GM19240 (cell line): Measurements from ENCODE around the gene APOBEC3G.
A peak's percentile ranks its signal among the peaks of the same experiment; 100 is the strongest.

Source experiments
- DNase-seq: peaks from one replicate; pipeline ENCODE4 v3.0.0; 2011; ENCODE audit warnings: low spot score; ENCODE audit not compliant: insufficient read length

APOBEC3G gene

DNA sequence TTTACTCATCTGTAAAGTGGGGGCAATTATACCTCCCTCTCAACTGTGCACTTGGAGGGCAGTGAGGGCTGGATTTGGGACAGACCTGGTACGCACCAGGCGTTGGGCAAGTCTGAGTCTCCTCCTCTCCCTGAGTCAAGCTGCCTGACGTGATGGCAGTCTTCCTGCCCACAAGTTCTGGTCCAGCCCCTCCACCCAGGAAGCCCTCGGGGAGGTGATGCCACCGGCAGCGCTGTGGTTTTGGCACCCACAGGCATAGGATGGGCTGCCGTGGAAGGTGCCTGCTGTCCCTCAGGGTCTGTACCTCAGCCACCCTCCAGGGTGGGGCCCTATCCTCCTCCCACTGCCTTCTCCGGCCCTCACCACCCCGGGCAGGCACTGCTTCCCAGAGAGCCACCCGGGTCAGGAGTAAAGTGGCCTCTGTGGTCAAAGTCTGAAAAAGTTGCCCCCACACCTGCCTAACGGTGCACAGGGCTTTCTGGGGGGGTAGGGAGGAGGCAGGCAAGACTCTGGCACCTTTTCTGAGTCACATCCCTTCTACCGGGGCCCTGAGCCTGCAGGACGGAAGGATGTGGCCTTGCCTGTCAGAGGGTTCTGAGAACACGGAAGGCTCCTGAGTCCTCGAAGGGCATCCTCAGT, 13.5 kb downstream of the APOBEC3G start:
- no peak for DNase-seq

DNA sequence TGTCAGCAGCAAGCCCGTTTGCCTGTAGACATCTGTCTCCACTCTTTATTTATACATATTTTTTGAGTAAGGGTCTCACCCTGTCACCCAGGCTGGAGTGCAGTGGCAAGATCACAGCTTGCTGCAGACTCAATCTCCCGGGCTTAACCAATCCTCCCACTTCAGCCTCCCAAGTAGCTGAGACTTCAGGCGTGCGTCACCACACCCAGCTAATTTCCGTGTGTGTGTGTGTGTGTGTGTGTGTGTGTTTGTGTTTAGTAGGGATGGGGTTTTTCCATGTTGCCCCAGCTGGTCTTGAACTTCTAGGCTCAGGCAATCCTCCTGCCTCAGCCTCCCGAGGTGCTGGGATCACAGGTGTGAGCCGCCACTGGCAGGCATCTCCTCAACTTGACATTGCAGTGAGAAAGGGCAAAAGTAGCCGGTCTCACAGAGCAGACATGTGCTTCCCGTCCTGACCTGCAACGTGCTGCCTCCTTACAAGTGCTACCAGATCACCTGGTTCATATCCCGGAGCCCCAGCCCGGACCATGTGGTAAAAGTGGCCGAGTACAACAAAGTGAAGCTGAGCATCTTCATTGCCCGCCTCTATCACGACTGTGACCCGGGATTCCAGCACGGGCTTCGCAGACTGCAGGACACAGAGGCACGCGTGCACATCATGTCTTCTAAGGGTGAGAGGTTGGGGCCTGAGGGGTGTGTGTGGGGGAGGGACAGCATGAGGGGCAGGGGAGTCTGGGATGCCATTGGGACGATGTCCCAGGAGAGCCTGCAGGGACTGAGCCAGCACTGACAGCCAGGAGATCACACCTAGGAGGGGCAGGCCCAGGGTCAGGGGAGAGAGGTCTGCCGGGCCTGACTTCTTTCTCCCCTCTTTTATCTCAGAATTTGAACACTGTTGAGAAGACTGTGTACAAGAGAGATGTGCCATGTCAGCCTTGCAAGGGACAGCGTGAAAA, 14.3 kb downstream of the APOBEC3G start:
- DNase-seq = no peak

DNA sequence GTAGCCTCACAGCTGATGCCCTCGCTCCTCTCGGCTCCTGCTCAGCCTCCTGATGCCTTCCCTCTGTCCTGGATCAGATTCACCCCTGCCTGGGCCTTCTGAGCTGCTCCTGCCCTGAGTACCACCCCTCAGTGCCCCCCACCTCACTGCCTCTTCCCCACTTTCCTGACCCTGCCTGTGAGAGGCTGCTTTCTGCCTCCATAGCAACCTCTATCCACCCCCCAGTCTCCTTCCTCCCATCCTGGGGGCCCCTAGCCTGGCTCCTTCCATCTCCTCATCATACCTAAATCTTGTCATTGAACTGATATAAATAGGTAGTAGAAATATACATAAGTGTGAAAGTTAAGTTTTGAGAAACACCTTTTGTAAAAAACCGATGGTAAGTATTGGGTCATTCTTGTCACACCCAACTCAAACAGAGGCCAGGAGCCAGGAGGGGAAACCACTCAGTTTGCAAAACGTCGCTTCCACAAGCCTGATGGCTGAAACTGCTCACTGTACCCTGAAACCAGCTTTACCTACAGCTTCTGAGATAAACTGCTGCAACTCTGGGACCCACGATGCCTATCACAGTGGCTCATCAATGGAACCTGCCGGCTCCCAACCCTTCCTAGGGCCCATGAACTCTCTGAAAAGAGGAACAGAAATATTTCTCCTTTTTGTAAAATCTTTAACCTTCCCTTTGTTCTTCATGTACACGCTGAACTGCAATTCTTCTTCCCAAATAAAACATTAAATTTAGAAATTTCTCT, 15.2 kb downstream of the APOBEC3G start:
- no peak for DNase-seq

DNA sequence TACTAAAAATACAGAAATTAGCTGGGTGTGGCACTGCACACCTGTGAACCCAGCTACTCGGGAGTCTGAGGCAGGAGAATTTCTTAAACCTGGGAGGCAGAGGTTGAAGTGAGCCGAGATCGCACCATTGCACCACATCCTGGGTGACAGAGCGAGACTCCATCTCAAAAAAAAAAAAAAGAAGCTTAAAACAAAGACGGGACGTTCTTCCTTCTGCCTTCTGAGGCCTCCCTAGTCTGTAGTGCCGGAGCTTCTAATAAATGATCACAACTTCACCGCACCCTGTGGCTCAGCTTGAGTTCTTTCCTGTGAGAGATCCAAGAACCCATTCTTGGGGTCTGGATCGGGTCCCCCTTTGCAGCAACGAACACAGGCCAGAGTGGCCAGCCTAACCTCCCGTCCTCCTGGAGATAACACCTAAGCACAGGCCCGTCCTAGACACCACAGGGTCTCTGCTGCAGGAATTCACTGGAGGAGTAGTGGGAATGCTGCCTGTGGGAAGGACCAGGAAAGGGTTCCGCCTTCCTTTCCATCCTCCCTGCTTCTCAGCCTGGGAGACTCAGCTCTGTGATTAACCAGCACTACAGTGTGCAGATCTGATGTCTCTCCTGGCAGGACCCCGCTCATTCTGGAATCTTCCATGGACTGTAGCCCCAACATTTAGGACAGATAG, 17.8 kb downstream of the APOBEC3G start:
- DNase-seq = no peak

DNA sequence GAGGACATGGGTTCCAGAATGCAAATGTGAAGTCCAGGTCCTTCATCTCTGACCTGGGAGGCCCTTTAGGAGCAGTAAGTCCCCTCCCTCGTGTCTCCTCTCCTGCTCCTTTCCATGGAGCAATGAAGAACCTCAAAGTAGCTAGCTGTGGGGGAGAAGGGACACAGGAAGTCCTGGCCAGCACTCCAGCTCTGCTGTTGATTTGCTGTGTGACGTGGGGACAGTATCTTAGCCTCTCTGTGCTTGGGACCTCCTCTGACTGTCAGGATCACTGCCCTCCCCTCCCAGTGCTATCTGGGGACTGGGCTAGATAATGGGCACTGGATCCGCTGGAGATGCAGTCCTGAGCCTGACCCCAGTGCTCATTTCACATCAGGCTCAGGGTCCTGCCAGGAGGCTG, 18.9 kb downstream of the APOBEC3G start:
- no peak for DNase-seq

DNA sequence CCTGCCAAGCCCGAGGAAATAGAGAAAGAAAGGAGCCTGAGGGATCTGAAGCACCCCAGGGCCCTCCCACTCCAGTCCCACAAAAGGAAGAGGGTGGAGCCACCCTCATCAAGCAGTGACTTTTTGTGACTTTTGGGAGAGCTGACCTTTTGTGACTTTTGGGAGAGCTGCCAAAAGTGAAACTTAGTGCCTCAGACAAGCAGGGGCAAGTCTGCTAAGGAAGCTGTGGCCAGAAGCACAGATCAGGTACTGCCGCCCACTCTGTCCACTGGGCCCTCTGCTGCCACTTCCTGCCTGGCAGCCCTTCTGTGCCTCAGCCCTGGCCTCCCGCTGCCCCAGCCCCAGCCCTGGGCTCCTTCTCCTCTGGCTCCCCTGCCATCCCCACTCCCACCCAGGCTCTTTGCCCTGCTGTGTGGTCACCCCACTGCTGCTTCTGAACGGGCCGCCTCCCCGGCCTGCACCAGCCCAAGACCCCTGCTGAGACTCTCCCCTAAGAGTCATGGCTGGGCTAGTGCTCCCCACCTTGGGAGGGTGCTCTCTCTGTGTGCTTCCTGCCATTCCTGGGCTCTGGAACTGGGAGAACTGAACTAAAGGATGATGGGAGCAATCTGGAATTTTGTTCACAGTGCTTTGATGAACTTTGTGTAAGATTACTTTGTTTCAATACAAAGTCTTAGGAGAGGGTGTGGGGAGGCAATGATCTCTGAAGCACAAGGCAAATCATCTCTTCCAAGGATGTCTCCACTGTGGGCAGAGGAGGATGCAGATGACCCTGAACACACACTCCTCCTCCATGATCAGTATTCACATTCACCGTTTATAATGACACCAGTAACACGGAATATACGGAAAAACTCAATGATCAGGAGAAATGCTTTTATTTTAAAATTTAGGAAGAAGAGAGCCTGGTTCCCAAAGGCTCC, 20.3 kb downstream of the APOBEC3G start, which contains the start of gene APOBEC3H:
Gene APOBEC3H (plus strand): TSS at position 147 of the 923 bp plus-strand sequence. CDS start 3,035 bp downstream, outside the sequence.
- no peak for DNase-seq

DNA sequence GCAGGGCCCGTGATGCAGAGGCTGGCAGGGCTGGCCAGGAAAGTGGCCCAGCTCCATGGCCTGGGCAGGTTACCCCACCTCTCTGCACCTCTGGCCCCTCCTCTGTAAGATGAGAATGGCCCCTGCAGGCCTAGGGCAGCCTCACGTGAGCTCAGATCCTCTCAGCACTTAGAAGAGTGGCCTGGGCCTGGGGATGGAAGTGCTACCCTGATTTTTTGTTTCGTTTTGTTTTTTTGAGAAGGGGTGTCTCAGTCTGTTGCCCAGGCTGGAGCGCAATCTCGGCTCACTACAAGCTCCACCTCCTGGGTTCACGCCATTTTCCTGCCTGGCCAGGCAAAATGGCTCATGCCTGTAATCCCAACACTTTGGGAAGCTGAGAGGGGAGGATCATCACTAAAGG, 21.0 kb downstream of the APOBEC3G start:
- peak; percentile 55 for DNase-seq

DNA sequence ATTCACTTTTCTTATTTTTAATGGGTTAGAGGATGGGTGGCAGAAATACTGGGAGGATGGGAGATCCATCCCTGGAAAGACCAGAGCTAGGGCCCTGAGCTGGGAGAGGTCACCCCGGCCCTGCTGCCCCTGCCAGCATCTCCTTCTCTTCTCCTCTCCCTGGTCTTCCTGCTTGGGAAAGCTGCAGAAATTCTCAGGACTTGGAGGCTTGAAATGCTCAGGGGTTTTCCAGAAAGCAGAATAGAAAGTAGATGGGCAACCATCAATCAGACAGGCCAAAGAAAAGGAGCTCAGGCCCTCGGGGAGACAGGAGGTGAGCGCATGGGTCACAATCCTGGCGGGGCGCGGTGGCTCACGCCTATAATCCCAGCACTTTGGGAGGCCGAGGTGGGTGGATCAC, 21.5 kb downstream of the APOBEC3G start:
- DNase-seq = no peak

DNA sequence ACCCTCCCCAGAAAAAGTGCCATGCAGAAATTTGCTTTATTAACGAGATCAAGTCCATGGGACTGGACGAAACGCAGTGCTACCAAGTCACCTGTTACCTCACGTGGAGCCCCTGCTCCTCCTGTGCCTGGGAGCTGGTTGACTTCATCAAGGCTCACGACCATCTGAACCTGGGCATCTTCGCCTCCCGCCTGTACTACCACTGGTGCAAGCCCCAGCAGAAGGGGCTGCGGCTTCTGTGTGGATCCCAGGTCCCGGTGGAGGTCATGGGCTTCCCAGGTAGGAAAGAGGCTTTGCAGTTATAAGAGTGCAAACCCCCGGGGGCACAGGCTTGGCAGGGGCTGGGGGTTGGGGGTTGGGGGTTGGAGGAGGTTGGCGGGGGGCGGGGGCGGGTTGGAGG, 24.2 kb downstream of the APOBEC3G start:
- DNase-seq = no peak

DNA sequence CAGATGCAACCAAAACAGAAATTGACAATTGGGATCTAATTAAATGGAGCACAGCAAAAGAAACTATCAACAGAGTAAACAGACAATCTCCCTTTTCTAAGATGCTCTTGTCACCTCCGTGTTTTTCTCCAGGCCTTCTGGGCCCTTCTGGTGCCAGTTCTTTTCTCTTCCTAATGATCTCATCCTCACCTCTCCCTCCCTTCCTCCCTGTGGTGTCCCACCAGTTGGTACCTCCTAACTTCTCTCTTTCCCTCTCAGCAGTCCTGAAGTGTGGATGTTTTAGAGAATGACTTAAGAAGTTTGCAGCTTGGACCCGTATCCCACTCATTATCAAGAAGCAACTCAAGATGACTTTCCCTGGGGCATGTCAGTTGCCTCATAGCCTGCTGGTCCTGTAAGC, 26.4 kb downstream of the APOBEC3G start:
- no peak for DNase-seq

DNA sequence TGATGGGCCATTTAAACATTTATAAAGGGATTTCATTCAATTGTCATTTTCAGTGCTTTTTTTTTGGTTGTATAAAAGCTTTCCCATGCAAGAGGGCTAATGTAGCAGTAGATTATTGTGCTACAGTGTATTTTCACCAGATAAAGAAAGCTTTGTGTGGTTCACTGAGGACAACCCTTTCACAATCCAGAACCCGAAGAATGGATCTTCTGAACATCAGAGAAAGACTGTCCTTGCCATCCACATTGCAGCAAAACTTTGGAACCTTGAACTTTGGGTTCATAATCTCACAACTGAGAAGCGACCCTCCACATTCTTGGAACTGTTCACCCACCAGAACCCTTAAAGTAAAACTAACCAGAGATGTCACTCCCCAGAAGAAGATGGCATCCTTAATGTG, 29.3 kb downstream of the APOBEC3G start:
- no peak for DNase-seq

DNA sequence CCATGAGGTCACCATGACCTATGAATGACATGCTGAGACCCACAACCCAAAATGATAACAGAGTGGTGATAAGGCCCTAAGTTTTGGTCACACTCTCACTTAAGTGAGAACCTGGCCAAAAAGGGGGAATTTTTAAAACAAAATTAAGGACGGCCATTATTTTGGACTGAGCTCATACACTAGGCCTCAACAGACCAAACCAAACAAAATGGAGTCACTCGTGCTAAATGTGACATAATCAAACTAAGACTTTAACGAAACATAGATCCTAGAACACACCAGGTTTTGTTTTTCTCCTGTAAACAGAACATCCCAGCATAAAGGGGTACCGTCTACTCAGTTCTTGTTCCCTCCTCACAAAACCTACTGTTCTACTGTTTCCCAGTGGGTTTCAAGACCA, 31.4 kb downstream of the APOBEC3G start:
- no peak for DNase-seq

DNA sequence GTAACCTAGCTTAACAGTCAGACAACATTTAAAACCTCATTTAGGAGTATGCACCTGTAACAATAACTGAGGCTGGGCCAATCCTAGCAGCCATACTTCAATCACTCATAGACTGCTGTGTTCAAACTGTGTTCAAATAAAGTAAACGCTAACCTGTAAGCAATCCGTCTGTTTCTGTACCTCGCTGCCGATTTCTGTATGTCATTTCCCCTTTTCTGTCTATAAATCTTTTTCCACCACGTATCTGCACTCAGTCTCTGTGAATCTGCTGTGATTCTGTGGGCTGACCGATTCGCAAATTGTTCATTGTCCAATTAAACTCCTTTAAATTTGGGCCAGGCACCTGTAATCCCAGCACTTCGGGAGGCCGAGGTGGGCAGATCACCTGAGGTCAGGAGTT, 32.3 kb downstream of the APOBEC3G start:
- DNase-seq = no peak

DNA sequence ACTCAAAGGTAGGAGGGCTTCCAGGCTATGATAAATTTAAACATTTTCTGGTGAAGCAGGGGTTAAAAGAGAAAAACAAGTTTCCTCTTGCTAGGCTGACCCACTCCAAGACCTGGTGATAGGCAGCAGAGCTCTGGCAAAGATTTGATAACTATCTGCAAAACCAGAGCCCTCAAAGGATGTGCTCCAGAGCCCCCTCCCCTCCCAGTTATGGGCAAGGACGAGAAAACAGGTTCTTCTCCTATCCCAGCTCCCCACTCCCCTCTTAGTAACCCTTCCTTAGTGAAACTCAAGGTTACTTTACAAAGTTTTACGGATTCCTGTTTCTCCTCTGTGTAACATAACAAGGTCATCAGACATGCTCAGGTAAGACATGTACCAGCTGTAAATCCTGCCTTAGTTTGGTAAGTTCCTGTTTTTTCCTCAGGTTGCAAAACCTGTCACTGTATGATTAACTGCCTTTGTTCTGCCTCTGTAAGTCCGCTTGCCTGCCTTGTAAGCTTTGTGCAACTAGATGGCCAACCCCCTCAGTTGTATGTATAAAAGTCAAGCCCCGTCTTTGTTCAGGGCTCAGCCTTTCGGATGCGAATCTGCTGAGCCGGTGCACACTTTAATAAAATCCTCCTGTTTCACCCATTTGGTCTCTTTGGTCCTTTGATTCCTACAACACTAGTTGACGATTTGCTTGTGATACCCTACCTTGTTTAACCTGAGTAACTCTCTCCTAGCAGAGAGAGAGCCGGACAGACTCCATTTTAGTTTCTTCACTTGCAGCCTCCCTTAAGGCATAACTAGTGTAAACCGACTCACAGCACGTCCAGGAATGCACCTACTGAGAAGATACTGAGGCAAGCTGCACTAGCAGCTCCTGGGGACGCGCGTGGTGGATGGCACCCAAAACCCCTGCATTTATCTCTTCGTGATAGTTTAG, 33.8 kb downstream of the APOBEC3G start:
- DNase-seq = no peak

DNA sequence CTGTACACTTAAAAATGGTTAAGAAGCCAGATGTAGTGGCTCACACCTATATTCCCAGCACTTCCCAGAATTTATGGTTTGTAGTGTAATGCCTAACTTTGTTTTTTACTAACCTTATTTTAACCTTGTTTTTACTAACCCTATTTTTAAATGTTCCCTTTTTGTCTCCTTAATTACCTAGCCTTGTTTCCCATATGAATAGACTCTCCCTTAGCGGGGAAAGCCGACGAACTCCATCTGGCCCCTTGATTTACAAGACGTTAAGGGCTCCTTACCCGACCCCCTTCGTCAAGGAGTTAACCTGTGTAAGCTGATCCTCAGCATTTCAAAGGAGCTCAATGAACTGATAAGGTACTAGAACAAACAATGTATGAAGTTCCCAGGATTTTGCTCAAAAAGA, 37.0 kb downstream of the APOBEC3G start:
- no peak for DNase-seq

DNA sequence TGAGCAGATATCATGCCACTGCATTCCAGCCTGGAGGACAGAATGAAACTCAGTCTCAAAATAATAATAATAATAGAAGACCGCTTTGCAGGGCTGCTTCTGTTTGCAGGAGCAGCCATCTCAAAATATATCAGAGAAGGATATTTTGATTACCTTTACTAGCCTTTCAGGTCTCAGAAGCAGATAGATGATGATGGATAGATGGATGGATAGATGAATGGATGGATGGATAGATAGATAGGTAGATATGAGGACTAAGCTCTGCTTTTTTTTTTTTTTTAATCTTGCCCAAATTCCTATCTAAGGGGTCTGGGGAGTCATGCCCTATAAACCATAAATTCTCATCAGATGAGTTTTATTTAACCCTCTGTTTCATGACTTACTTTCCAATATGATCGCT, 38.5 kb downstream of the APOBEC3G start:
- DNase-seq = no peak

DNA sequence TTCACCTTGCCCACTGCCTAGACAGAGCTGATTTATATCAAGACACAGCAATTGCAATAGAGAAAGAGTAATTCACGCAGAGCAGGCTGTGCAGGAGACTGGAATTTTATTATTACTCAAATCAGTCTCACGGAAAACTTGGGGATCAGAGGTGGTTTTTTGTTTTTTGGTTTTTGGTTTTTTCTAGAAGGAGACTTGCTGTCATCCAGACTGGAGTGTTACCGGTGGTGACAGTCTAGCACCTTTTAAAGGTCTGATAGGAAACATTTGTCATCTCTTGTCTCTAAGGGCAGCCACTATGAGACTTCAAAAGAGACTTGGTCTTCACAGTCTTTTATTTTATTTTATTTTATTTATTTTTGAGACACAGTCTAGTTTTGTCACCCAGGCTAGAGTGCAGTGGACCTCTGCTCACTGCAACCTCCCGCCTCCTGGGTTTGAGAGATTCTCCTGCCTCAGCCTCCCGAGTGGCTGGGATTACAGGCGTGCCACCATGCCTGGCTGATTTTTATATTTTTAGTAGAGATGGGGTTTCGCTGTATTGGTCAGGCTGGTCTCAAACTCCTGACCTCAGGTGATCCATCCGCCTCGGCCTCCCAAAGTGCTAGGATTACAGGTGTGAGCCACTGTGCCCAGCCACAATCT, 39.0 kb downstream of the APOBEC3G start:
- no peak for DNase-seq

DNA sequence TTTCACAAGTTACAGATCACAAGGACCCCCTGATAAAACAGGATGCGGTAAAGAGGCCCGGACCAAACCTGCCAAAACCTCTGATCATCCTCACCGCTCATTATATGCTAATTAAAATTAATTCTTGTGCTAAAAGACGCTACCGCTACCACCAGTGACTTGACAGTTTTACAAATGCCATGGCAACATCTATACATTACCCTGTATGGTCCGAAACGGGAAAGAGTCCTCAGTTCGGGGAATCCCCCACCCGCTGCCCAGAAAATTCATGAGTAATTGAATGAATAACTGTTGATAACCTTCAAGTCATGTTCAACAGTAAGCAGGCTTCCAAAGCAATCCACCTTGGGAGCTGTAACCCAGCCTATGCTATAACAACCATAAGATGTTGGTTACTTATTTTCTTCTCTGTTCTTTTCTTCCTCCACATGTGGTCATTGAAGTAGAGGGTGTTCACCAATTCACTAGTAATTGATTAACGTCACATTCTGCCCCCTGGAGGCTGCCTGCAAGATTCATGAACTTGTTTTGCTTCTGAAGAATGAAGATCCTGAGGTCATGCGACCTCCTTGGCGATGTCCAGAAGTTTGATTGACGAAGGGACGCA, 40.6 kb downstream of the APOBEC3G start:
- peak; percentile 58 for DNase-seq
